ENCODE results near the gene PTPRD. TPM values are rescaled to one million over a fixed set of nuclear protein-coding genes. Genes with fewer than 3 reads are reported as not detected.

Gene PTPRD
- total RNA-seq (13.5 TPM), polyA plus RNA-seq (2.2 TPM)
- long read RNA-seq, donor 1 = 0 reads
- long read RNA-seq, donor 2 = 0 reads
- long read RNA-seq, donor 3, partial matches to known transcripts = 0 of 1 reads
- long read RNA-seq, donor 3, other reads (novel, unspliced or antisense) = 0 of 1 reads
- long read RNA-seq, donor 4, partial matches to known transcripts = 16 of 16 reads
- long read RNA-seq, donor 4, other reads (novel, unspliced or antisense) = 0 of 16 reads
- long read RNA-seq, donor 5 = 0 reads
- long read RNA-seq, donor 6 = 0 reads
- long read RNA-seq, donor 7 = 0 reads
- long read RNA-seq, donor 8 = 0 reads
- long read RNA-seq, donor 9 = 0 reads
- long read RNA-seq, donor 10, partial matches to known transcripts = 5 of 5 reads
- long read RNA-seq, donor 10, other reads (novel, unspliced or antisense) = 0 of 5 reads

DNA sequence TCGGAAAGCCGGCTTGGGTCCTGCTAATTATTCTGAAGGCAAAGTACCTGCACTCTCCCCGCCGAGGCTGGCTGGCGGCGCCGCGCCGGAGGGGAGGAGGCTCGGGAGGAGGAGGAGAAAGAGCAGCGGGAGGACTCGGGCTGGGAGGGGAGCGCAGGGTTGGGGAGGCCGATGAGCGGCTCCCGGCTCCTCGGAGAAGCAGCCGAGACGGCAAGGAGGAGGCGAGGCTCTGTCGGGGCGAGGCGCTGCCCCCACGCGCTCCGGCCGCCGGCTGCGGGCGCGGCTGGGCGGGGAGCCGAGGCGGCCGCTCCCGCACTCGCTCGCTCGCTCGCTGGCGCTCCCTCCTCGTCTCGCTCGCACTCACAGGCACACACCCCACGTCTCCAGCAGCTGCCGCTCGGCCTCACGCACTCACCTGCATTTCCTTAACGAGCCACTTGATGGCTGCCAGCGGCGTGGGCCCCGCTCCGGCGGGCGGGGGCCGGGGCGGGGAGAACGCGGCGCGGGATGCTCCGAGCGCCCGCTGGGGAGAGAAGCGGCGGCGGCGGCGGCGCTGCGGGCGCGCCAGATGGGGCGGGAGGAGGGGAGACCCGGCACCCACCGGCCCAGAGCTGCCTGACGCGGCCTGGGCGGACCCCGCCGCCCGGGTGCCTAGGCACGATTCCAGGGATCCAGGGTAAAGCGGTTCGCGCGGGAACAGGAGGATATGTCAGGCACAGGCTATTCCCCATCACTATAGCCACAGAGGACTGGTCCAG is at the start of gene PTPRD:
PTPRD (minus strand) TSS at position 362 of the 758 bp plus-strand sequence.
- H3K27me3 ChIP-seq (ENCODE audit: control insufficient read depth in 2 of 2, insufficient read depth in 1 of 2, low read length in 1 of 2) = peaks cover 19 to 37% of the 10 kb centered on the region in 2 donors
- peaks cover 0 to 1% of the 10 kb centered on the region in 2 donors for H3K9me3 ChIP-seq (ENCODE audit: control insufficient read depth in 2 of 2, insufficient read depth in 1 of 2, low read length in 1 of 2)
- peak within 1 kb of the TSS in 1 of 2 donors; percentile 24 for H3K4me3 ChIP-seq (ENCODE audit: low read length in 2 of 2)
- no peak within 1 kb of the TSS for H3K27ac ChIP-seq (ENCODE audit: low read depth in 1 of 2, low read length in 1 of 2)
- DNase-seq (ENCODE audit: low read depth in 6 of 9, low spot score in 9 of 9) = peak in 3 of 9 donors; percentile 2 to 18 (median 2)
- 1% methylated on average over 86 of the region's 87 CpGs for WGBS
- H3K4me1 ChIP-seq (ENCODE audit: control insufficient read depth in 2 of 2, insufficient read depth in 2 of 2, low read length in 2 of 2) = peaks cover 0 to 2% of the 10 kb centered on the region in 2 donors
- H3K36me3 ChIP-seq (ENCODE audit: control insufficient read depth in 2 of 2, insufficient read depth in 2 of 2, low read length in 1 of 2) = no peaks in the 10 kb centered on the region

DNA sequence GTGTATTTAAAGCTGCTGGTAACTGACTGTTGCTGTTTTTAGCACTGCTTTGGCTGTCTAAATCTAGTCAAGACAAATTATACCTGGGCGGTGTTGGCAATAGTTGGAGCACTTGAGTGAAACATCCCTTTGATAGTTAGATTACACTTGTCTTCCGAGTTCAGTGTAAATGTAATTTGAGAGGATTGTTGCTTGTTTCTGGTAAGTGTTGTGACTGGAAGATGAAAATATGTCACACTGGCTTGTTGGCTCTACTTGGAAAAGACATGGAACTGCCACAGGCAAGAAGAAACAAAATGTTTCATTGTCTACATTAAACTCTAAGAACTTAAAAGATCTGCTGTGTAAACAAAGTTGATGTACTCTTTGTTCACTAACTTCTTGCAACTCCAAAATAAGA is 49.2 kb upstream of the PTPRD start:
- no peak for DNase-seq (ENCODE audit: low read depth in 6 of 9, low spot score in 9 of 9)
- WGBS = 85% methylated on average over 2 of the region's 2 CpGs

DNA sequence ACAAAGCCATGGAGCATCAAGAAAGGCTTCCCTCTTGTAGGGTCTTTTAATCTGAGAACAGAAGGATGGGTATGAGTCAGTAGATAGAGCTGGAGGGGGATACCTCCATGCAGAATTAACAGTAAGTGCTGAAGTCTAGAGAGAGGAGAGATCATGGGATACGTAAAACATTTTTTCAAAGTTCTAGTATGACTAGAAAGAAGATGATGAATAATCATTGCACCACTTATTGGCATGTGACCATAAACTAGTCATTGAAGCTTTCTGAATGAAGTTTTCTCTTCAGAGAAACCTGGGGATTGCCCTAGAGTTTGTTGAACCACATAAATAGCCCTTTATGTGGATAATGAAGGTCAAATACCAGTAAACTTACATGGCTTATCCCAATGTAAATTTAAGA is 48.6 kb upstream of the PTPRD start:
- Histone ChIP-seq H3K36me3 (ENCODE audit: control insufficient read depth in 2 of 2, insufficient read depth in 2 of 2, low read length in 1 of 2) (no peaks in the 10 kb centered on the region), H3K27me3 (ENCODE audit: control insufficient read depth in 2 of 2, insufficient read depth in 1 of 2, low read length in 1 of 2) (no peaks in the 10 kb centered on the region), H3K27ac (ENCODE audit: low read depth in 1 of 2, low read length in 1 of 2) (no peak overlapping the region), H3K4me3 (ENCODE audit: low read length in 2 of 2) (no peak overlapping the region), H3K9me3 (ENCODE audit: control insufficient read depth in 2 of 2, insufficient read depth in 1 of 2, low read length in 1 of 2) (no peaks in the 10 kb centered on the region), H3K4me1 (ENCODE audit: control insufficient read depth in 2 of 2, insufficient read depth in 2 of 2, low read length in 2 of 2) (no peaks in the 10 kb centered on the region)
- 90% methylated on average over 1 of the region's 1 CpG for WGBS
- DNase-seq (ENCODE audit: low read depth in 6 of 9, low spot score in 9 of 9) = no peak

More for the DNA sequence above, 49.2 kb upstream of the PTPRD start:
- Histone ChIP-seq H3K36me3 (ENCODE audit: control insufficient read depth in 2 of 2, insufficient read depth in 2 of 2, low read length in 1 of 2) (no peaks in the 10 kb centered on the region), H3K4me1 (ENCODE audit: control insufficient read depth in 2 of 2, insufficient read depth in 2 of 2, low read length in 2 of 2) (no peaks in the 10 kb centered on the region), H3K27ac (ENCODE audit: low read depth in 1 of 2, low read length in 1 of 2) (no peak overlapping the region), H3K27me3 (ENCODE audit: control insufficient read depth in 2 of 2, insufficient read depth in 1 of 2, low read length in 1 of 2) (no peaks in the 10 kb centered on the region), H3K9me3 (ENCODE audit: control insufficient read depth in 2 of 2, insufficient read depth in 1 of 2, low read length in 1 of 2) (peaks cover 0 to 2% of the 10 kb centered on the region in 2 donors), H3K4me3 (ENCODE audit: low read length in 2 of 2) (no peak overlapping the region)

DNA sequence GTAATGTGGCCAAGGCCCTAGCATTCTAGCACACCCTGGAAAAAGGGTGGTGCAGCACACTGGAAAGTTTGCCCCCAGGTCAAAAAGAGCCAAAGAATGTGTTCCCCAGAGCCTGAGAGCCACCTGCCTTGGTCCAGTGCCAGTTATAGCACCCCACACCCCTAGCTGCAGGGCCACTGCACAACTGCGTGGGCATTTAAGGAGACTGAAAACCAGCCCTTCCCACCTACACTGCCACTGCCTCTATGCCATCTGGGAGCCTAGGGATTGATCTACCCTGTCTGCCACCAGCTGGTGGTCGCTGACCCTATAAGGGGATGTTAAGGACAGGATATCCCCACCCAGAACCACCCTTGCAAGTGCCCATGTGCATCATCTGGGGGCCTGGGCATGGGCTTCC is 38.2 kb upstream of the PTPRD start:
- H3K4me3 ChIP-seq (ENCODE audit: low read length in 2 of 2) = no peak overlapping the region
- DNase-seq (ENCODE audit: low read depth in 6 of 9, low spot score in 9 of 9) = no peak
- H3K9me3 ChIP-seq (ENCODE audit: control insufficient read depth in 2 of 2, insufficient read depth in 1 of 2, low read length in 1 of 2) = peaks cover 2 to 16% of the 10 kb centered on the region in 2 donors
- H3K27ac ChIP-seq (ENCODE audit: low read depth in 1 of 2, low read length in 1 of 2) = no peak overlapping the region
- no peaks in the 10 kb centered on the region for H3K36me3 ChIP-seq (ENCODE audit: control insufficient read depth in 2 of 2, insufficient read depth in 2 of 2, low read length in 1 of 2)
- WGBS = 79% methylated on average over 2 of the region's 2 CpGs
- H3K4me1 ChIP-seq (ENCODE audit: control insufficient read depth in 2 of 2, insufficient read depth in 2 of 2, low read length in 2 of 2) = no peaks in the 10 kb centered on the region
- no peaks in the 10 kb centered on the region for H3K27me3 ChIP-seq (ENCODE audit: control insufficient read depth in 2 of 2, insufficient read depth in 1 of 2, low read length in 1 of 2)

DNA sequence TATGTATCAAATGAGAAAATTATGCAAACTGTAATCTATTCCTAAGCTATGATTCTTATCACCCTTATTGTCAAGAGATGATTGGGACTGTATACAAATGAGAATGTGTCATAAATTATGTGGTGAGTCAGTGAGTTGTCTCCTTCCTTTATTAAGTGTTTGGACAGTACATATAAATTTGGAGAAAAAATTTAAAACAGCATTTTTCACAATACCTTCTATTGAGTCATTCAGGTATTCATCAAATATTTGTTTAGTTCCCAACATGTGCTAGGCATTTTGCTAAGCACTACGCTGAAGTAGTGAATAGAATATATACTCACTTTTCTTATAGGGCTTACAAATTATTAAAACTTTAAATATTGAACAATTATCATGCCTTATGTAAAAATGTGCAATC is 36.3 kb upstream of the PTPRD start:
- Histone ChIP-seq H3K27ac (ENCODE audit: low read depth in 1 of 2, low read length in 1 of 2) (no peak overlapping the region), H3K4me1 (ENCODE audit: control insufficient read depth in 2 of 2, insufficient read depth in 2 of 2, low read length in 2 of 2) (no peaks in the 10 kb centered on the region), H3K36me3 (ENCODE audit: control insufficient read depth in 2 of 2, insufficient read depth in 2 of 2, low read length in 1 of 2) (no peaks in the 10 kb centered on the region), H3K27me3 (ENCODE audit: control insufficient read depth in 2 of 2, insufficient read depth in 1 of 2, low read length in 1 of 2) (no peaks in the 10 kb centered on the region), H3K4me3 (ENCODE audit: low read length in 2 of 2) (no peak overlapping the region), H3K9me3 (ENCODE audit: control insufficient read depth in 2 of 2, insufficient read depth in 1 of 2, low read length in 1 of 2) (peaks cover 2 to 12% of the 10 kb centered on the region in 2 donors)
- DNase-seq (ENCODE audit: low read depth in 6 of 9, low spot score in 9 of 9) = no peak
- 82% methylated on average over 1 of the region's 1 CpG for WGBS

DNA sequence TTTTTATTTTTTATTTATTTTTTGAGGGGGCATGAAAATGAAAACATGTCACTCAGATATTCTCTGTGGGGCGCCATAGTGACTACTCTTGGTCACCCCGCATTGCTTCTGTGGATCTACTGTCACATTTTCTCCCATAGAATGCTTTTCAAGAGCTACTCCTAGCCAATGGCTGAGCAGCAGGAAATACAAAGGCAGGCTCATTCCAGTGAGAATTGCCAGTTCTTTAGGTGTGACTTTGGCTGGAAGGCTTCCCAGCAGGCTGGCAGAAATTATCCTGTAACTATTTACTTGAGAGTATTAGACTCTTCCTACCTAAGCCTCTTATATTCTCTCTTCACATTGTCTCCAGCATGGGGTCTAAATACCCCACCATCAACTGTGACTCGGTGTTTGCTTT is 21.0 kb upstream of the PTPRD start:
- no peaks in the 10 kb centered on the region for H3K27me3 ChIP-seq (ENCODE audit: control insufficient read depth in 2 of 2, insufficient read depth in 1 of 2, low read length in 1 of 2)
- H3K4me3 ChIP-seq (ENCODE audit: low read length in 2 of 2) = no peak overlapping the region
- no peak overlapping the region for H3K27ac ChIP-seq (ENCODE audit: low read depth in 1 of 2, low read length in 1 of 2)
- DNase-seq (ENCODE audit: low read depth in 6 of 9, low spot score in 9 of 9) = no peak
- no peaks in the 10 kb centered on the region for H3K36me3 ChIP-seq (ENCODE audit: control insufficient read depth in 2 of 2, insufficient read depth in 2 of 2, low read length in 1 of 2)
- H3K9me3 ChIP-seq (ENCODE audit: control insufficient read depth in 2 of 2, insufficient read depth in 1 of 2, low read length in 1 of 2) = no peaks in the 10 kb centered on the region
- 98% methylated on average over 3 of the region's 3 CpGs for WGBS
- H3K4me1 ChIP-seq (ENCODE audit: control insufficient read depth in 2 of 2, insufficient read depth in 2 of 2, low read length in 2 of 2) = no peaks in the 10 kb centered on the region

DNA sequence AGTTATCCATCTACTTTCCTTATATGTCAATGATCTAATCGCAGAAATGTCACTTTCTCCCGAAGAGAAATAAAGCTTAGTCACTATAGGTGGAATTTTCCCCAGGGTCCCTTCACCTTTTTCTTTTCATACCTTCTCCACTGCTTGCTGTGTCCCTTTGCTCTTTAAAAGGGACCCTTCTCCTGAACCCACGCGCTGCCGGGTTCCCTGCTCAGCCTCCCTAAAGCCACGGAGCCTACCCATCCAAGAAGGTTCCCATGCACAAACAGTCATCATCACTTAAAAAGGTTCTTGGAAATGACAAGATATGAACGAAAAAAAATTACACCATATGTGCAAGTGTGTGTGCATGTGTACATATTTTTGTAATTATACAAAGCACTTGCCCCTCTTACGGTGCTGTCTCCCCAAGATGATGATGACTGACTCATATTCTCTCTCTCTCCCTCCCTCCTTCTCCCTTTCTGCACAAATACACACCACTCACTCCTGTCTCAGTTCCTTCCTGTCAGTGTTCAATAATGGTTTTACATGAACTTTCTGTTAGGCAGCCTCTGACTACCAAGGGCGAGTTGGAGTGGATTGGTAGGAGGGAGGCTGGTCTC is 1.5 kb upstream of the PTPRD start:
- DNase-seq (ENCODE audit: low read depth in 6 of 9, low spot score in 9 of 9) = no peak
- Histone ChIP-seq H3K27ac (ENCODE audit: low read depth in 1 of 2, low read length in 1 of 2) (no peak overlapping the region), H3K9me3 (ENCODE audit: control insufficient read depth in 2 of 2, insufficient read depth in 1 of 2, low read length in 1 of 2) (peaks cover 0 to 1% of the 10 kb centered on the region in 2 donors), H3K4me1 (ENCODE audit: control insufficient read depth in 2 of 2, insufficient read depth in 2 of 2, low read length in 2 of 2) (peaks cover 0 to 2% of the 10 kb centered on the region in 2 donors), H3K27me3 (ENCODE audit: control insufficient read depth in 2 of 2, insufficient read depth in 1 of 2, low read length in 1 of 2) (peaks cover 19 to 37% of the 10 kb centered on the region in 2 donors), H3K4me3 (ENCODE audit: low read length in 2 of 2) (no peak overlapping the region), H3K36me3 (ENCODE audit: control insufficient read depth in 2 of 2, insufficient read depth in 2 of 2, low read length in 1 of 2) (no peaks in the 10 kb centered on the region)
- WGBS = 56% methylated on average over 9 of the region's 9 CpGs

DNA sequence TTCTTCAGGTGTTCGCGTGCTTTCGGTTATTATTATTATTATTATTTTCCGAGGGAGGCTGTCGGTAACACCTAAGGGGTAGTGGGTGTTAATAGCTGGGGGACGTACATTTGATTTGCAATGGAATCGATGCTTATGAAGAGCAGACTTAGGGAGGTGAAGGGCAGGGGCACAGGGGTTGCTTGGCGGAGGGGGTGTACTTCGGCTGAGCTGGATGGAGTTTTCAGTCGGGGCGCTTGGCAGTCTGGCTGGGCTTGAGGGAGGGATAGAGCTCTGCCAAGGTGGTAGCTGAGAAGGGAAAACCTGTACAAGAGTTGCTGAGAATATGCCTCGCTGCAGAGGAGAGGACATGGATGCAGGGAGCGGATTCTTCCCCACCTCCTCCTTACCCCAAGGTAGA is 617 bp upstream of the PTPRD start:
- no peak for DNase-seq (ENCODE audit: low read depth in 6 of 9, low spot score in 9 of 9)
- peaks cover 19 to 37% of the 10 kb centered on the region in 2 donors for H3K27me3 ChIP-seq (ENCODE audit: control insufficient read depth in 2 of 2, insufficient read depth in 1 of 2, low read length in 1 of 2)

DNA sequence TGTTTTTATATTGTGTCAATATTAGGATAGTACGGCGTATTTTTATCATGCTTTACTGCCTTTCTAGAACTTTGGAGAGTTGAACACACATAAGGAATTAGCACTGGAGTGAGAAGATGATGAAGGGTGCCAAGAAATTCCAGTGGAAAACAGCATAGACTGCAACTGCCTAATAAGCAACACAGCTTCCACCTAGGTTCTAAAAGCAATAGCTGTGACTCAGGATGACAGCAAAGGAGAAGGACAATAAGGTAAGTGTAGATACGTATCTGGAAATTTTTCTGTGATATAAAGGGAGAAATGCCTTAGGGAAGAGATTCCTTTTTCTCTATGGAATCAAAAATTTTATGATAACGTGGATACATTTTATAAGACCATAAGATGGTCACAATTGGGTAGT is 7.4 kb downstream of the PTPRD start:
- no peaks in the 10 kb centered on the region for H3K27me3 ChIP-seq (ENCODE audit: control insufficient read depth in 2 of 2, insufficient read depth in 1 of 2, low read length in 1 of 2)
- WGBS = 91% methylated on average over 4 of the region's 4 CpGs
- H3K36me3 ChIP-seq (ENCODE audit: control insufficient read depth in 2 of 2, insufficient read depth in 2 of 2, low read length in 1 of 2) = no peaks in the 10 kb centered on the region
- H3K27ac ChIP-seq (ENCODE audit: low read depth in 1 of 2, low read length in 1 of 2) = no peak overlapping the region
- no peak overlapping the region for H3K4me3 ChIP-seq (ENCODE audit: low read length in 2 of 2)
- no peaks in the 10 kb centered on the region for H3K4me1 ChIP-seq (ENCODE audit: control insufficient read depth in 2 of 2, insufficient read depth in 2 of 2, low read length in 2 of 2)
- no peak for DNase-seq (ENCODE audit: low read depth in 6 of 9, low spot score in 9 of 9)
- no peaks in the 10 kb centered on the region for H3K9me3 ChIP-seq (ENCODE audit: control insufficient read depth in 2 of 2, insufficient read depth in 1 of 2, low read length in 1 of 2)

More for the DNA sequence above, 617 bp upstream of the PTPRD start:
- Histone ChIP-seq H3K4me3 (ENCODE audit: low read length in 2 of 2) (no peak overlapping the region), H3K9me3 (ENCODE audit: control insufficient read depth in 2 of 2, insufficient read depth in 1 of 2, low read length in 1 of 2) (peaks cover 0 to 1% of the 10 kb centered on the region in 2 donors), H3K4me1 (ENCODE audit: control insufficient read depth in 2 of 2, insufficient read depth in 2 of 2, low read length in 2 of 2) (peaks cover 0 to 2% of the 10 kb centered on the region in 2 donors), H3K36me3 (ENCODE audit: control insufficient read depth in 2 of 2, insufficient read depth in 2 of 2, low read length in 1 of 2) (no peaks in the 10 kb centered on the region), H3K27ac (ENCODE audit: low read depth in 1 of 2, low read length in 1 of 2) (no peak overlapping the region)
- WGBS = 9% methylated on average over 13 of the region's 13 CpGs

Measured in thymus (tissue), 14 donors.